K562 (cell line): Measurements from ENCODE around the gene AGRN. TPM values are rescaled to one million over a fixed set of nuclear protein-coding genes. Genes with fewer than 3 reads are reported as not detected.

Experiments used
- ARID2 ChIP-seq: fragments of 450-650 bp; IDR thresholded peaks from 2 replicates; pipeline ENCODE4 v1.6.1; 2017; ENCODE audit warnings: antibody characterized with exemption, mild to moderate bottlenecking
- ASH1L ChIP-seq: fragments of 450-650 bp; IDR thresholded peaks from 2 replicates; pipeline ENCODE4 v1.6.1; 2018; ENCODE audit warnings: borderline replicate concordance, mild to moderate bottlenecking, low read depth; ENCODE audit not compliant: partially characterized antibody
- EP400 ChIP-seq: fragments of 450-650 bp; IDR thresholded peaks from 2 replicates; pipeline ENCODE4 v1.6.1; 2017; ENCODE audit warnings: antibody characterized with exemption, mild to moderate bottlenecking, moderate library complexity
- ETV5 ChIP-seq: sonication (generic); formaldehyde crosslinking; IDR thresholded peaks from 2 replicates; pipeline ENCODE4 v1.4.0; 2020; ENCODE audit warnings: low read depth, mild to moderate bottlenecking, missing genetic modification reagents
- HDAC2 ChIP-seq: fragments of 450-650 bp; IDR thresholded peaks from 2 replicates; pipeline ENCODE4 v1.6.1; 2016; ENCODE audit warnings: mild to moderate bottlenecking
- KAT8 ChIP-seq: fragments of 450-650 bp; IDR thresholded peaks from 2 replicates; pipeline ENCODE4 v1.6.1; 2016; ENCODE audit warnings: low read depth, mild to moderate bottlenecking
- ZNF561 ChIP-seq: fragments of 450-650 bp; formaldehyde crosslinking; conservative IDR thresholded peaks from 2 replicates; pipeline ENCODE4 v1.4.0; 2020; ENCODE audit warnings: mild to moderate bottlenecking, moderate library complexity
- ZZZ3 ChIP-seq: fragments of 450-650 bp; IDR thresholded peaks from 2 replicates; pipeline ENCODE4 v1.6.1; 2016; ENCODE audit warnings: antibody characterized with exemption, mild to moderate bottlenecking, moderate library complexity
- polyA plus RNA-seq, 8 experiments: library from polyadenylated mRNA; depleted of rRNA in 4 of 8; stranded (reverse) in 5 of 8; unstranded in 3 of 8; fragments of >200 nt; fragmentation: Nextera tagmentation in 2 of 8; fragmentation: Illumina TruSeq in 1 of 8; extraction: Ambion mirVana in 2 of 8; extraction: Trizol in 1 of 8; gene quantifications; 2 replicates each; pipeline versions ENCODE4 v1.2.1 to v1.2.3, GENCODE V29; 2011 to 2014; ENCODE audit warnings: inconsistent platforms in 1 of 8, missing spikeins in 1 of 8
- total RNA-seq, 7 experiments: library from RNA; depleted of rRNA in 6 of 7; stranded (reverse); fragments of >200 nt in 6 of 7; fragmentation: Illumina TruSeq in 2 of 7; extraction: Trizol in 2 of 7; gene quantifications; 2 replicates each; pipeline versions ENCODE4 v1.2.1 to v1.2.3, GENCODE V29; 2011 to 2021; ENCODE audit warnings: low replicate concordance in 1 of 7
- TF ChIP-seq, protein P1 (sequence below), 2 experiments: IDR thresholded peaks; 2 replicates each; pipeline ENCODE4 v1.6.1; 2012; ENCODE audit warnings: improper control_type of control experiment in 2 of 2, low read depth in 2 of 2, low read length in 2 of 2, borderline replicate concordance in 1 of 2
- TF ChIP-seq, protein P2 (sequence below): fragments of 450-650 bp; conservative IDR thresholded peaks from 2 replicates; pipeline ENCODE4 v1.6.1; 2016; ENCODE audit warnings: missing genetic modification characterization, low read depth, mild to moderate bottlenecking, control low read depth, missing compliant biosample characterization
- TF ChIP-seq, protein P3 (sequence below), 2 experiments: fragments of 450-650 bp in 1 of 2; IDR thresholded peaks; 2 replicates each; pipeline ENCODE4 v1.6.1; 2011 to 2017; ENCODE audit warnings: low read depth in 2 of 2, antibody characterized with exemption in 1 of 2, borderline replicate concordance in 1 of 2, low read length in 1 of 2, mild to moderate bottlenecking in 1 of 2, mixed read lengths in 1 of 2; ENCODE audit not compliant: control insufficient read depth in 1 of 2

The AGRN gene
- total and polyA plus RNA-seq, 9 of the 15 experiments (the other 6 are each of a cell fraction or from before 2014, with no cell fraction given) = 0.04 to 111 (median 18.1) TPM

- TF ChIP-seq, protein P1, sequence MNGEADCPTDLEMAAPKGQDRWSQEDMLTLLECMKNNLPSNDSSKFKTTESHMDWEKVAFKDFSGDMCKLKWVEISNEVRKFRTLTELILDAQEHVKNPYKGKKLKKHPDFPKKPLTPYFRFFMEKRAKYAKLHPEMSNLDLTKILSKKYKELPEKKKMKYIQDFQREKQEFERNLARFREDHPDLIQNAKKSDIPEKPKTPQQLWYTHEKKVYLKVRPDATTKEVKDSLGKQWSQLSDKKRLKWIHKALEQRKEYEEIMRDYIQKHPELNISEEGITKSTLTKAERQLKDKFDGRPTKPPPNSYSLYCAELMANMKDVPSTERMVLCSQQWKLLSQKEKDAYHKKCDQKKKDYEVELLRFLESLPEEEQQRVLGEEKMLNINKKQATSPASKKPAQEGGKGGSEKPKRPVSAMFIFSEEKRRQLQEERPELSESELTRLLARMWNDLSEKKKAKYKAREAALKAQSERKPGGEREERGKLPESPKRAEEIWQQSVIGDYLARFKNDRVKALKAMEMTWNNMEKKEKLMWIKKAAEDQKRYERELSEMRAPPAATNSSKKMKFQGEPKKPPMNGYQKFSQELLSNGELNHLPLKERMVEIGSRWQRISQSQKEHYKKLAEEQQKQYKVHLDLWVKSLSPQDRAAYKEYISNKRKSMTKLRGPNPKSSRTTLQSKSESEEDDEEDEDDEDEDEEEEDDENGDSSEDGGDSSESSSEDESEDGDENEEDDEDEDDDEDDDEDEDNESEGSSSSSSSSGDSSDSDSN (IDR thresholded peaks at IDR 0.05; ENCODE audit: borderline replicate concordance in 1 of 2, low read depth in 2 of 2, low read length in 2 of 2) = no peak
- no peak for TF ChIP-seq KAT8
- no peak for TF ChIP-seq ARID2
- TF ChIP-seq, protein P2, sequence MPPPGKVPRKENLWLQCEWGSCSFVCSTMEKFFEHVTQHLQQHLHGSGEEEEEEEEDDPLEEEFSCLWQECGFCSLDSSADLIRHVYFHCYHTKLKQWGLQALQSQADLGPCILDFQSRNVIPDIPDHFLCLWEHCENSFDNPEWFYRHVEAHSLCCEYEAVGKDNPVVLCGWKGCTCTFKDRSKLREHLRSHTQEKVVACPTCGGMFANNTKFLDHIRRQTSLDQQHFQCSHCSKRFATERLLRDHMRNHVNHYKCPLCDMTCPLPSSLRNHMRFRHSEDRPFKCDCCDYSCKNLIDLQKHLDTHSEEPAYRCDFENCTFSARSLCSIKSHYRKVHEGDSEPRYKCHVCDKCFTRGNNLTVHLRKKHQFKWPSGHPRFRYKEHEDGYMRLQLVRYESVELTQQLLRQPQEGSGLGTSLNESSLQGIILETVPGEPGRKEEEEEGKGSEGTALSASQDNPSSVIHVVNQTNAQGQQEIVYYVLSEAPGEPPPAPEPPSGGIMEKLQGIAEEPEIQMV (tag) = peak; percentile 36; the same call in 1 of the 2 replicates
- TF ChIP-seq ETV5 (CRISPR knock-in tag) = no peak
- TF ChIP-seq EP400 = no peak
- TF ChIP-seq ZZZ3 = no peak
- TF ChIP-seq, protein P3, sequence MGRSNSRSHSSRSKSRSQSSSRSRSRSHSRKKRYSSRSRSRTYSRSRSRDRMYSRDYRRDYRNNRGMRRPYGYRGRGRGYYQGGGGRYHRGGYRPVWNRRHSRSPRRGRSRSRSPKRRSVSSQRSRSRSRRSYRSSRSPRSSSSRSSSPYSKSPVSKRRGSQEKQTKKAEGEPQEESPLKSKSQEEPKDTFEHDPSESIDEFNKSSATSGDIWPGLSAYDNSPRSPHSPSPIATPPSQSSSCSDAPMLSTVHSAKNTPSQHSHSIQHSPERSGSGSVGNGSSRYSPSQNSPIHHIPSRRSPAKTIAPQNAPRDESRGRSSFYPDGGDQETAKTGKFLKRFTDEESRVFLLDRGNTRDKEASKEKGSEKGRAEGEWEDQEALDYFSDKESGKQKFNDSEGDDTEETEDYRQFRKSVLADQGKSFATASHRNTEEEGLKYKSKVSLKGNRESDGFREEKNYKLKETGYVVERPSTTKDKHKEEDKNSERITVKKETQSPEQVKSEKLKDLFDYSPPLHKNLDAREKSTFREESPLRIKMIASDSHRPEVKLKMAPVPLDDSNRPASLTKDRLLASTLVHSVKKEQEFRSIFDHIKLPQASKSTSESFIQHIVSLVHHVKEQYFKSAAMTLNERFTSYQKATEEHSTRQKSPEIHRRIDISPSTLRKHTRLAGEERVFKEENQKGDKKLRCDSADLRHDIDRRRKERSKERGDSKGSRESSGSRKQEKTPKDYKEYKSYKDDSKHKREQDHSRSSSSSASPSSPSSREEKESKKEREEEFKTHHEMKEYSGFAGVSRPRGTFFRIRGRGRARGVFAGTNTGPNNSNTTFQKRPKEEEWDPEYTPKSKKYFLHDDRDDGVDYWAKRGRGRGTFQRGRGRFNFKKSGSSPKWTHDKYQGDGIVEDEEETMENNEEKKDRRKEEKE (IDR thresholded peaks at IDR 0.05; ENCODE audit: borderline replicate concordance in 1 of 2, control insufficient read depth in 1 of 2, low read depth in 2 of 2, low read length in 1 of 2) = no peak
- TF ChIP-seq ZNF561 (CRISPR knock-in tag) = no peak
- no peak for TF ChIP-seq ASH1L
- TF ChIP-seq HDAC2 = no peak
Measured at GRCh38 chr1:1033009-1033587, 13.2 kb downstream of the AGRN start (continued).
